GM19467 (cell line): ENCODE measurements around the gene TRAF2.

Source experiments
- ATAC-seq: cut with Tn5 transposase; IDR thresholded peaks from one replicate; pipeline ENCODE4 v1.9.1; 2021; ENCODE audit warnings: mild to moderate bottlenecking, moderate library complexity; ENCODE audit not compliant: unreplicated experiment

TRAF2 gene

GRCh38 chr9:136846376-136847087, 39.8 kb upstream of the TRAF2 start:
- ATAC-seq: no peak

DNA sequence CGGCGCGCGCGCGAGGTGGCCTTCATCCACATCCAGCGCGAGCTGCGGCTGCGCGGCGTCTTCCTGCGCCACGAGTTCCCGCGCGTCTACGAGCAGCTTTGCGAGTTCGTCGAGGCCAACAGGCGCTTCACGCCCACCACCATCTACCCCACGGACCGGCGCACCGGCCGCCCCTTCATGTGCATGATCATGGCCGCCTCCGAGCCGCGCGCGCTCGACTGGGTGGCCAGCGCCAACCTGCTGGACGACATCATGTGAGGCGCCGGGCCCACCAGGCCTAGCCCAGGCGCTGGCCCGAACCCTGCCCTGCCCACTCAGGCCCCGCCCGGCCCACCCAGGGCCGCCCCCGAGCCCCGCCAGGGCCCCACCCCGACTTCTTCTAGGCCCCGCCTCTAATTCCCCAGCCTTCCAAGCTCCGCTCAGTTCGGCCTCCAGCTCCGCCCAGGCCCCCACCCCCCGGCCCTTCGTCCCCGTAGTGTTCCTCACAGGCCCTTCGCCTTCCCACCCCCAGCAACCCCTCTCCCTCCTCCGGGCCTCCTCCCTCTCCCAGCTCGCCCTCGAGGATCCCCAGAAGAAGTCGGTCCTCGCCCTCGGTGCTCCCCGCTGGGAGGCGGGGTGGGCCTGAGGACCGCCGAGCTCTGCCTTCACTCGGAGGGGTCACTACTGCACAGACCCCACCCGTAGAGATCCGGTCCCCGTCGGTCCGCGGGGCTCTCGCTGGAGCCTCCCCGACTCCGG, 39.1 kb upstream of the TRAF2 start:
- ATAC-seq: no peak

DNA sequence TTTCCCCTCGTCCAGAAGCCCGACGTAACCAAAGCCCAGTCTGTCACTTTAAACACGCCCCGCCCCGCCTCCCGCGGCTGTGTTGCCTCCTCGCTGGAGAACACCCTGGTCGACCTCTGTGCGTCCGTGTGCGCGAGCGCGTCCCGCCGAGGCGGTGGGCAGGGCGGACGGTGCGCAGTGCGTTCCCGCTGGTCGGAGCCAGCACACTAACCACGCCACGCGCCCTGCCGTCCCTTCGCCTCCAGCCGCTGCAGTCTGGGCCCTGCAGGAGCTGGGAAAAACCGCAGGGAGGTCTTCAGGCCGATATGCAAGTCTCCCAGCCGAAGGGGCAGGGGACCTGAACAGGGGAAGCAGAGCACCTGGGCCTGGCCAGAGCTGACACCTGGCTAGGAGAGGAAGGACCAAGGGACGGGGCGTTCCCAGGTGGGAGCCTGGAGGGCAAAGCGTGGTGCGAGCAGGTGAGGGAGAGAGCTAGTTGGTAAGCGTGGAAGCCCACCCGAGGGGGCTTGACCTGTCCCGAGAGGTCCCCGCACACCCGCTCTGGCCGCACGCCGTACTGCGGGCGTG, 38.4 kb upstream of the TRAF2 start:
- no peak for ATAC-seq

DNA sequence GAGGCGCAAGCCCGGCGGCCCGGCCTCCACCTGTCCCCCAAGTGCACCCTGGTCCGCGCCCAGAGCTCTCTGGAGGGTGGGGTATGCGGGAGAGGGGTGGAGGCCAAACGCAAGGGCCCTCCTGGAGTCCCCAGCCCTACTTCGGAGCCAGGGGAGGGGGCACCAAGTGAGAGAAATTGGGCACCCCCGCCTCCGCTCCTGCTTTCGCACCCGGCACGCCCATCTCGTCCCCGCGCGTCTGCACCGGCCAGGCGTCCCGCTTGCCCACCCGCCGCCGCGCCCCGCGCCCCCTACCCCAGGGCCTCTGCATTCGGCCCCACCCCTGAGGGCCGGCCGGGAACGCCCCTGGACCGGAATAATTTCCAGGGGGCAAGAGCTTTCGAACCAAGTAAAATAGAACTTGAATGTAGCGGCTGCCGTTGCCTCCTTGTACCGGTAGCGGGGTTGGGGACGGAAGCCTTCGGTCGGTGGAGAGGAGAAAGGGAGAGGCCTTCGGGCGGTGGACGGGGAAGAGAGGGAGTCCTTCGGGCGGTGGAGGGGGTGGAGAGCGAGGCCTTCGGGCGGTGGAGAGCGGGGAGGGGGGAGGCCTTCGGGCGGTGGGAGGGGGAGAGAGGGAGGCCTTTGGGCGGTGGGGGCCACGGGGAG, 37.8 kb upstream of the TRAF2 start:
- ATAC-seq: no peak

DNA sequence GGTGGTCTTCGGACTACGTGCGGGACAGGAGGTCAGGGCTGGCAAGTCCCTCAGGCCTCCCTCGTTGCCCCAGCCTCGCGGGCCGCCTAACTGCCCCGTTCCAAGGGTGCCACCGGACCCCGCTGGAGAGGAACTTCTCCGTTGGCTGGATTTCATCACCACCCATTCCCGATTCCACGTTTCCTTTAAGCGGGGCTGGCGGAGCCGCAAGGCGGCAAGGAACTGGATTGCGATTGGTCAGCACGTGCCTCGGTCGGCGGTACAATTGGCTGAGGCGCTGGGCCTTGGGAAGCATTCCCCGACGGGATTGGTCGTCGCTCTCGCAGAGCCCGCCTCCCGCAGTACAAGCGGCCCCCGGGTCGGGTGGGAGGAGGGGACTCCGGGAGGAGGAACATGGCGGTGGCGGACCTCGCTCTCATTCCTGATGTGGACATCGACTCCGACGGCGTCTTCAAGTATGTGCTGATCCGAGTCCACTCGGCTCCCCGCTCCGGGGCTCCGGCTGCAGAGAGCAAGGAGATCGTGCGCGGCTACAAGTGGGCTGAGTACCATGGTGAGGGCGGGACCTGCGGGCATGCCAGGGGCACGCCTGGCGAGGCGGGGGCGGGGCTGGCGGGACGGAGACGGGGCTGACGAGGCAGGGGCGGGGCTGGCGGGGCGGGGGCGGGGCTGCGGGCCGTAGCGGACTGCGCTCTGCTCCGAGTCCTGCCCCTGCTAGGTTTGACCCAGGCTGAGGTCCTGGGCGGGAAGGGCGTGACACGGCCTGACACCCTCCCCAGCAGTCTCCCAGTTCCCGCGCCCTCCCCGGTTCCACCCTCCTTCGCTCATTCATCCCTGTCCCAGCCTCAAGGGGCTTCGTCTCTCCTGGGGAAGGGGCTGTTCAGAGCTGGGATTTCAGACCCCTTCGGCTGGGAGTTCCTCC, 37.0 kb upstream of the TRAF2 start, which contains the start of gene PHPT1:
Gene PHPT1, plus strand, starts transcription at position 372 of the 922 bp plus-strand sequence. Its CDS starts 22 bp downstream, at position 394.
- peak; percentile 81 for ATAC-seq

DNA sequence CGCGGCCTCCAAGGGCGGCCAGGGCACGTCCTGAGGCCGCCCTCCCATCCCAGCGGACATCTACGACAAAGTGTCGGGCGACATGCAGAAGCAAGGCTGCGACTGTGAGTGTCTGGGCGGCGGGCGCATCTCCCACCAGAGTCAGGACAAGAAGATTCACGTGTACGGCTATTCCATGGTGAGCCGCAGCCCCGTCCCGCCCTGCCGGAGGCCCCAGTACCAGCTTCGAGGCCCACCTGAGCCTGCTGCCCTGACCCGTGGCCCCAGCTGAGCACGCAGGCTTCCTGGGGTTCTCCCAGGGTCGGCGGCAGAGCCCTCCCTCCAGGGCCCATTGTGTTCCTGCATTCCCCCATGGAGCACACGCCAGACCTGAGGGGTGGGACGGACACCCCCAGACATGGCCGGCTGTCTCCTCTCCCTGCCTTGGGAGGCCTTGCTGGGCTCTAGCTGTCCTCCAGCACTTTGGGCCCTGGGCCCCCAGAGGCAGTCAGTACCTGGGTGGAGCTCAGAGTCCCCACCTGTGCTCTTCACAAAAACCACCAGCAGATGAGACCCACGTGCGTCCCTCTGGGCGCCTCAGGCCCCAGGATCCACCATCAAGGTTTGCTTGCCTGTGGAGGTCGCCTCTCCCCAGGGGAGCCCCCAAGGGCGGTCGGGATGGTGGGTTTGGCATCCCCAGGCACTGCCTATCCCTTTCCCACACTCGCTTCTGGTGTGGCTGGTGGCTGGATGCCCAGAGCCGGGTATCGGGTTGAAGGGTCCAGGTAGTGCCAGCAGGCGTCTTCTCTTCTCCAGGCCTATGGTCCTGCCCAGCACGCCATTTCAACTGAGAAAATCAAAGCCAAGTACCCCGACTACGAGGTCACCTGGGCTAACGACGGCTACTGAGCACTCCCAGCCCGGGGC, 36.1 kb upstream of the TRAF2 start:
- no peak for ATAC-seq

- ATAC-seq: no peak
These were observed 35.2 kb upstream of the TRAF2 start for GRCh38 chr9:136850866-136851775.

DNA sequence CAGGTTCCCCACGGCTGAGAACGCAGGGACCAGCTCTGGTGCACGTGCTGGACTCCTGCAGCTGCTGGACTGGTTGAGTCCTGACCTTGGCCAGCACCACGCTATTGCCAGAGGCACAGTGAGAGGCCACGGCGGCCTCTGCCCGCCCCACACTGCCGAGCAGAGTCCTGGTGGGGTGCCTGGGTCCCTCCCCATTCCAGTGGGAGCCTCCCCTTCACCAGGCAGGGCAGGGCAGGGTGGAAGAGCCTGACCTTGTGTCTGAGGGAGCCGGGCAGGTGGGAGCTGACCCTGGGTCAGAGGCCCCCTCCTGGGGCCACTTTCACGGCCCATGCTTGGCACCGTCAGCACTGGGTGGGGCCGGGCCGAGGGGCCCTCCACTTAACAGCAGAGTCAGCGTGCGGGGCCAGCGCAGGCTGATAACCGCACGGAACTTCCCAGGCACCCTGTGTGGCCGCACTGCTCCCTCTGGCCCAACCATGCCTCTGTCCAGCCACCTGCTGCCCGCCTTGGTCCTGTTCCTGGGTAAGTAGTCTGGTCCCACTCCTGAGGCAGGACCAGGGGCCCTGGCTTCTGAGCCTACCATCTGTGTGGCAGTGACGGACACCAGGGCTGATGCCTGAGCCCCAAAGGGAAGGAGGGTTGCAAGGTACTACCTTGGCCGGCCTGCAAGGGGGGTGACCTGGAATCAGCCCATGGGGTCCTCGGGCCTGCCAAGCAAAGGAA, 34.2 kb upstream of the TRAF2 start, which contains the start of gene MAMDC4:
Gene MAMDC4, plus strand, starts transcription at position 406 of the 723 bp plus-strand sequence. Its CDS starts 71 bp downstream, at position 477.
- ATAC-seq: no peak

DNA sequence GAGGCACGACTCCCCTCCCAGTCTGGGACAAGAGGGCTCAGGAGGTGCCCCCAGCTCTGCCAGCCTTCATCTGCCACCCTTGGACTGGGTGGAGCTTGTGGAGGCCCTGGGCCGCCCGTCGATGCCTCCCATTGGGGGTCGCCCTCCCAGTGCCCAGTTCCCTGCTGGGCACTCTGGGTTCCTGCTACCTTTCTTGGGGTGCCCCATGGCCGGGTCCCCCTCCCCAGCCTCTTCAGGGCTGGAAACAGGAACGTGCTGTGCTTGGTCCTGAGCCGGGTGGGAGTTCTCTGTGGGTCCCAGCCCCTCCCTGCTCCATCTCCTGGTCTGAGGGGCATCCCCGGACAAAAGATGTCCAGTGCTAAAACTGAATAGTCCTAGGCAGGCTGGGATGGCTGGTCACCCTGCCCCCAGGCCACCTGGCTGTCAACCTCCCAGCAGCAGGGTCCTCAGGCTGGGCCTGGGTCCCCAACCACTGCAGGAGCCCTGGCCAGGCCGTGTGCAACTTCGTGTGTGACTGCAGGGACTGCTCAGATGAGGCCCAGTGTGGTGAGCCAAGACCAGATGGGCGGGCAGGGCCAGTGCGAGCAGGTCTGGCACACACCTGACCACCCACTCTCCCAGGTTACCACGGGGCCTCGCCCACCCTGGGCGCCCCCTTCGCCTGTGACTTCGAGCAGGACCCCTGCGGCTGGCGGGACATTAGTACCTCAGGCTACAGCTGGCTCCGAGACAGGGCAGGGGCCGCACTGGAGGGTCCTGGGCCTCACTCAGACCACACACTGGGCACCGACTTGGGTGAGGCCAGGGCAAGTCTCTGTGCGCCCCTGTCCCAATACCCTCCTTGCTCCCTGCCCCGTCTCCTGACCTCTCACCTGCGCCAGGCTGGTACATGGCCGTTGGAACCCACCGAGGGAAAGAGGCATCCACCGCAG, 33.4 kb upstream of the TRAF2 start:
- ATAC-seq: no peak

DNA sequence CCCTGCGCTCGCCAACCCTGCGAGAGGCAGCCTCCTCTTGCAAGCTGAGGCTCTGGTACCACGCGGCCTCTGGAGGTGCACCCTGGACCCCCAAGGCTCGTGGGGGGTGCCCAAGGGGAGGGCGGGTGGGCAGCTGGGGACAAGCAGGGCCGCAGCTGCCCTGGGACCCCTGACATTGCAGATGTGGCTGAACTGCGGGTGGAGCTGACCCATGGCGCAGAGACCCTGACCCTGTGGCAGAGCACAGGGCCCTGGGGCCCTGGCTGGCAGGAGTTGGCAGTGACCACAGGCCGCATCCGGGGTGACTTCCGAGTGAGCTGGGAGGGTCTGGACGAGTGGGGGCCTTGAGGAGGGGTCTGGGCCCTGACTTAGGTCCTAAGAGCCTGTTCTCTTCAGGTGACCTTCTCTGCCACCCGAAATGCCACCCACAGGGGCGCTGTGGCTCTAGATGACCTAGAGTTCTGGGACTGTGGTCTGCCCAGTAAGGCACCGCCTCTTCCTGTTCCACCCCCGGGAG, 32.7 kb upstream of the TRAF2 start:
- ATAC-seq: no peak

- ATAC-seq: no peak
These were observed 32.0 kb upstream of the TRAF2 start for GRCh38 chr9:136854113-136854841.

GRCh38 chr9:136854842-136855460, 31.4 kb upstream of the TRAF2 start:
- ATAC-seq: no peak

DNA sequence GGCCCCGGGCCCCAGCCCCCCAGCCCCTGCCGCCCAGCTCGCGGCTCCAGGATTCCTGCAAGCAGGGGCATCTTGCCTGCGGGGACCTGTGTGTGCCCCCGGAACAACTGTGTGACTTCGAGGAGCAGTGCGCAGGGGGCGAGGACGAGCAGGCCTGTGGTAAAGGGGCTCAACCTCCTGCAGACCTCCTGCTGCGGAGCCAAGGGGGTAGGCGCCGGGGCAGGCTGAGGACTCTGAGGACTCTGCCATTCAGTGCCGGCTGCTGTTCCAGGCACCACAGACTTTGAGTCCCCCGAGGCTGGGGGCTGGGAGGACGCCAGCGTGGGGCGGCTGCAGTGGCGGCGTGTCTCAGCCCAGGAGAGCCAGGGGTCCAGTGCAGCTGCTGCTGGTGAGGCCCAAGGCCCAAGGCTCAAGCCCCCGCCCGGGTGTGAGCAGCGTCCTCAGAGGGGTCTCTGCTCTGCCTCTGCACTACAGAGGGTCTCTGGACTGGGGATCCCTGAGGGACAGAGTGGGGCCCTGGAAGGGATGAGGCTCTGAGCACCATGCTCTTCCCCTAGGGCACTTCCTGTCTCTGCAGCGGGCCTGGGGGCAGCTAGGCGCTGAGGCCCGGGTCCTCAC, 30.7 kb upstream of the TRAF2 start:
- no peak for ATAC-seq

GRCh38 chr9:136856079-136856476, 30.2 kb upstream of the TRAF2 start:
- ATAC-seq: no peak
